Fibroblast of skin of abdomen (primary cell): Measurements from ENCODE around the gene MS4A15.
"Not testable (repeated sequence)": the region's sequence is repeated elsewhere in the genome, so short reads cannot be mapped to it uniquely, and the experiment has no call there.

Source experiments
- DNase-seq: peaks from one replicate; pipeline ENCODE4 v3.0.0-alpha.2; 2013

MS4A15 gene

GRCh38 chr11:60757231-60757800, 649 bp downstream of the MS4A15 start:
- DNase-seq: no peak

GRCh38 chr11:60758671-60759070, 2.0 kb downstream of the MS4A15 start:
- not testable (repeated sequence) for DNase-seq

GRCh38 chr11:60759438-60760225, 3.0 kb downstream of the MS4A15 start:
- not testable (repeated sequence) for DNase-seq

- no peak for DNase-seq
Measured at GRCh38 chr11:60761436-60762190, 4.9 kb downstream of the MS4A15 start.

GRCh38 chr11:60762851-60763691, 6.4 kb downstream of the MS4A15 start:
- no peak for DNase-seq

GRCh38 chr11:60763692-60764369, 7.2 kb downstream of the MS4A15 start:
- no peak for DNase-seq

- DNase-seq: no peak
Measured at GRCh38 chr11:60764879-60765278, 8.2 kb downstream of the MS4A15 start.

GRCh38 chr11:60765355-60765754, 8.7 kb downstream of the MS4A15 start:
- no peak for DNase-seq

GRCh38 chr11:60766547-60766946, 9.9 kb downstream of the MS4A15 start:
- no peak for DNase-seq

GRCh38 chr11:60767388-60767811, 10.7 kb downstream of the MS4A15 start:
- no peak for DNase-seq

- DNase-seq: no peak
Measured at GRCh38 chr11:60768202-60768601, 11.5 kb downstream of the MS4A15 start.

GRCh38 chr11:60769273-60769672, 12.6 kb downstream of the MS4A15 start:
- no peak for DNase-seq

GRCh38 chr11:60769811-60770210, 13.1 kb downstream of the MS4A15 start:
- DNase-seq: no peak

- no peak for DNase-seq
Measured at GRCh38 chr11:60771146-60771545, 14.5 kb downstream of the MS4A15 start.

GRCh38 chr11:60771879-60772525, 15.3 kb downstream of the MS4A15 start:
- DNase-seq: no peak

GRCh38 chr11:60772666-60773065, 16.0 kb downstream of the MS4A15 start:
- DNase-seq: no peak

GRCh38 chr11:60774726-60775125, 18.1 kb downstream of the MS4A15 start:
- DNase-seq: no peak

- DNase-seq: peak; percentile 85
Measured at GRCh38 chr11:60775420-60775961, 18.8 kb downstream of the MS4A15 start.

GRCh38 chr11:60776167-60776566, 19.5 kb downstream of the MS4A15 start:
- no peak for DNase-seq

GRCh38 chr11:60777106-60777505, 20.4 kb downstream of the MS4A15 start:
- no peak for DNase-seq

- DNase-seq: peak; percentile 70
Measured at GRCh38 chr11:60777572-60777971, 20.9 kb downstream of the MS4A15 start.
